Measurements from ENCODE around the gene SAMD8.

- no peak for TF ChIP-seq YY1 (IDR thresholded peaks at IDR 0.05; ENCODE audit: low read depth, low read length)
- TF ChIP-seq YBX1 (IDR thresholded peaks at IDR 0.05), result no peak
- TF ChIP-seq, protein P1, sequence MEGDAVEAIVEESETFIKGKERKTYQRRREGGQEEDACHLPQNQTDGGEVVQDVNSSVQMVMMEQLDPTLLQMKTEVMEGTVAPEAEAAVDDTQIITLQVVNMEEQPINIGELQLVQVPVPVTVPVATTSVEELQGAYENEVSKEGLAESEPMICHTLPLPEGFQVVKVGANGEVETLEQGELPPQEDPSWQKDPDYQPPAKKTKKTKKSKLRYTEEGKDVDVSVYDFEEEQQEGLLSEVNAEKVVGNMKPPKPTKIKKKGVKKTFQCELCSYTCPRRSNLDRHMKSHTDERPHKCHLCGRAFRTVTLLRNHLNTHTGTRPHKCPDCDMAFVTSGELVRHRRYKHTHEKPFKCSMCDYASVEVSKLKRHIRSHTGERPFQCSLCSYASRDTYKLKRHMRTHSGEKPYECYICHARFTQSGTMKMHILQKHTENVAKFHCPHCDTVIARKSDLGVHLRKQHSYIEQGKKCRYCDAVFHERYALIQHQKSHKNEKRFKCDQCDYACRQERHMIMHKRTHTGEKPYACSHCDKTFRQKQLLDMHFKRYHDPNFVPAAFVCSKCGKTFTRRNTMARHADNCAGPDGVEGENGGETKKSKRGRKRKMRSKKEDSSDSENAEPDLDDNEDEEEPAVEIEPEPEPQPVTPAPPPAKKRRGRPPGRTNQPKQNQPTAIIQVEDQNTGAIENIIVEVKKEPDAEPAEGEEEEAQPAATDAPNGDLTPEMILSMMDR (IDR thresholded peaks at IDR 0.05 in 2 of 3, conservative IDR thresholded peaks at IDR 0.05 in 1 of 3; ENCODE audit: control insufficient read depth in 2 of 3, extremely low read depth in 1 of 3, insufficient read depth in 1 of 3, low read depth in 3 of 3, low read length in 3 of 3), result no peak
Observed at GRCh38 chr10:75165684-75166622, 54.5 kb downstream of the SAMD8 start.

Measured in GM12878 (cell line).